CD4-positive, alpha-beta T cell treated with Interferon alpha-2 for 1 hour (primary cell): Measurements from ENCODE around the gene ZC3H8.
A peak's percentile ranks its signal among the peaks of the same experiment; 100 is the strongest.
"Not testable (repeated sequence)": the region's sequence is repeated elsewhere in the genome, so short reads cannot be mapped to it uniquely, and the experiment has no call there.

Experiments used
- DNase-seq, 2 donors: peaks; one replicate each; pipeline ENCODE4 v3.0.0-alpha.2; 2020 to 2022

ZC3H8 gene

DNA sequence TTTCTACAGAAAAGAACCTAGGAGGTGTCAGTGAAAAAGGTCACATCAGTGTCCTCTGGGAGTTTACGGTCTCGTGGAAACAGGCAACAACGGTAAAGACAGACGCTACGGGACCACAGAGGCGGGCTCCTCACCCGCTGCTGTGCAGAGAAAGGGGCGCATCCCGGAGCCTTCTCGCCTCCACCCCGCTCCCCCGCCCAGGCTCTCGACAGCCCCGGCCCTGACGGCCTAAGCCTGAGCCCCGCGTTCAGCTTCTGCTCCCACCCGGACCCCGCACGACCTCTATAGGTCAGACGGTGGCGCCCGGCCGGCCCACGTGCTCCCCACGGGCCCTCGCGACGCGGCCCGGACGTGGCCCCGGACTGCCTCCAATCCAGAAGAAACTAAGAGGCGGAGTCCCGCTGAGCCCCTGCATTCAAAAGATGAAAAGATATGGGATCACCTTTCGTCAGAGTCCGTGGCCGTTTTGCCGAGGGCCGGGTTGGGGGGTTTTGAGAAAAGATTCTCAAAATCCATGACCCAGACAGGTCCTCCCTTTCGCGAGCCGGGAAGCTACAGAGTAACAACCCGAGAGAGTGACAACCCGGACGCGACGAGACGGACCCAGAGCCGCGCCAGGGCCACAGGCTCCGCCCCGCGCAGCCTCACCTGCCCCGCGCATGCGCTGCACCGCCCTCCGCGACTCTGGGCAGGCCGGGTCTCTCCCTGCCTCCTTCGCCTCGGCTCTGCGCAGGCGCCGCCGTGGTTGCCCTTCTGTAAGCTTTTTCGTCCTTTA is at the start of gene ZC3H8:
TSS of gene ZC3H8 (minus strand) at position 577 of the 775 bp plus-strand sequence. CDS start at position 516, 61 bp downstream.
- DNase-seq: peak; percentile 96

DNA sequence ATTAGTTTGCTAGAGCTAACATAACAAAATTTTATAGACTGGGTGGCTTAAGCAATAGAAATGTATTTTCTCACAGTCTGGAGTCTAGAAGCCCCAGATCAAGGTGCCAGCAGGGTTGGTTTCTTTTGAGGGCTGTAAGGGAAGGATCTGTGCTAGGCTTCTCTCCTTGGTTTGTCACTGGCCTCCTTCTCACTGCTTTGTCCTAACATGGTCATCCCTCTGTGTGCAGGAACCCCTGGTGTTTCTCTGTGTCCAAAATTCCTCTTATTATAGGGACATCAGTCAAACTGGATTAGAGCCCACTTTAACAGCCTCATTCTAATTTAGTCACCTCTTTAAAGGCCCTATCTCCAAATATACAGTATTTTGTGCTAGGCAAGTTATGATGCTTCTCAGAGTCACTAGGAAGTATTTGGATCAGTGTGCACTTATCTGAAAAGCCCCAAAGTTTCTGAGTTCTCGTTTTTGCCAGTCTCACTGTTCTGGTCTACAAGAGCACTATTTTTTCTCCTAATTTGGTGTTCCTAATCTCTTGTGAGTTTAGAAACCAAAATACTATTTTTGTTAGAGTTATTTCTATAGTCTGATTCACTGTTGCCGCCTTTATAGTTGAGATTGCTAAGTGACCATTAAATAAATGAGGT is 49.6 kb upstream of the ZC3H8 start:
- no peak for DNase-seq

- DNase-seq: no peak
Measured at GRCh38 chr2:112301973-112302372, 47.1 kb upstream of the ZC3H8 start.

DNA sequence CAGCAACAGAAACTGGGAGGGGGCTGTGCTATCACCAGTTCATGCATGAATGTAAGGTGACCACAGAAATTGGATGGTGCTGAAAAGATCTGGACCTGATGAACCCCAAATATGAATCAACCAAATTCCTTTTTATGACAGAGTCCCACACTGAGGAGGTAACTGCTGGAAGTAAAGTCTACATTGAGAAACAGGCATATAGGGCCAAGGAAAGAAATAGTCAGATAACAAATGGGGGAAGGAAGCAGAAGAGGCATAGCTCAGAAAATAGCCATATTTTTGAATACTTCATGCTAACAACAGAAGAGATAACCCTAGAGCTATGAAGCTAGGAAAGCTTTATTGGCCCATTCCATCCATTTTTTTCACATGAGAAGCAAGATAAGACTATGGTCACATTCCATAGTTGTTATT is 46.3 kb upstream of the ZC3H8 start:
- DNase-seq: no peak

GRCh38 chr2:112296407-112296806 is 41.6 kb upstream of the ZC3H8 start:
- DNase-seq: no peak

DNA sequence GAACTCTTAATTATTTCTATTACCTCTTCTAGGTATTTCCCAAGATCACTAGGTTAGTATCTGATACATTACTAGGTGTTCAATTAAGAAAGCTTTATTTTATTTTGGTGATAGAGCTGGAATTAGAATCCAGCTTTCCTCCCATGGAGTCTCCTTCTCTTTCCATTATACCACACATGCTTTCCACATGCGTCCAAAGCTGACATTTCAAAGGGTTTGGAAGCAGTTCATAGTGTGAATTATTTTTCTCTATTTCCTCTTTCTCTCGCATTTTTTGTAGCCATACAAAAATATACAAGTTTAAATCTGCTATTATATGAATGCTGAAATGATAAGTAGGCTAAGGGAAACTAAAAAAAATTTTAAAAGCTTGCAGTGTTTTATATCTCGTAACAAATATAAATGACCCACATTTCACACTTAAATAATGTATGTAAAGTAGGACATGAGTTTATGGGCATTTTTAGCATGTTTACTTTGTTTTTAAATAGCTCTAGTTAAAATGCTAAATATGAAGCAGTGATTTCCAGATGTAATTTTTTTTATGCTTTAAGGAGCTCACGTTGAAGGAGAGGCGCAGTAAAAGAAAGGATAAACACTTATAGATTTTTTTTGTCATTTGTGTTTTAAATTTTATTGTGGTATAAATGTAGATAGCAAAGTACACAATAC is 40.7 kb upstream of the ZC3H8 start:
- no peak for DNase-seq

DNA sequence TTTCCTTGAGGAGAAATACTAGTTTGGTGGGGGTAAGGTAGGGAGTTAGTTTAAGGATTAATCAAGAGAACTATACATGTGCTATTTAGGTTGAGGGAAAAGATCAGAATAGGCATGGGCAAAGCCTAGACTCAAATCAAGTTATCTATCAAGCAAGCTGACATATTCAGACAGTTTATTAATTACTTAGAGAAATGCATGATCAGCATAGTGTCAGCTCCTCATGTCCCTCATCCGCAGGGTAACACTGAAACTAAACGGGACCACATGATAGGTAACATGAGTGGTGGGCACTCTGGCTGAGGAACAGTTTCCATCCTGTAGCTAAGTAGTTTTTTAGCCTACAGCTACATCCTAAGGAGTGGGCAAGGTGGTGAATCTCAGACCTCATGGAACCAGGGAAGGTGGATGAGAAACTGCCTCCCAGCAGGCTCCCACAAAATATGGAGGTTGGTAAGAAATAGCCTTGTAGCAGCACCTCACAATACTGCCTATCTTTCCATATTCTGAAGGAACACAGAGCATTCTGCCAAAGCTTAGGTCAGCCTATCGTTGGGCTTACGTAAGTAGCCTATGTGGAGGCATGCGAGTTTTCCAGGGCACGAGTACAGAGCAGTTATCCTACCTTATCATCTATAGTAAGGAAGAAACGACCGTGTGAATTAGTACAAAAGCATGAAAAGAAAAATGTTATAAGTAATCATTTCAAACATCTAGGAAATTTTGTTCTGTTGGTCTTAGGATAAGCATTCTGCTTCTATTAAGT is 39.0 kb upstream of the ZC3H8 start:
- DNase-seq: no peak

- no peak for DNase-seq
Measured at GRCh38 chr2:112290648-112291047, 35.8 kb upstream of the ZC3H8 start.

DNA sequence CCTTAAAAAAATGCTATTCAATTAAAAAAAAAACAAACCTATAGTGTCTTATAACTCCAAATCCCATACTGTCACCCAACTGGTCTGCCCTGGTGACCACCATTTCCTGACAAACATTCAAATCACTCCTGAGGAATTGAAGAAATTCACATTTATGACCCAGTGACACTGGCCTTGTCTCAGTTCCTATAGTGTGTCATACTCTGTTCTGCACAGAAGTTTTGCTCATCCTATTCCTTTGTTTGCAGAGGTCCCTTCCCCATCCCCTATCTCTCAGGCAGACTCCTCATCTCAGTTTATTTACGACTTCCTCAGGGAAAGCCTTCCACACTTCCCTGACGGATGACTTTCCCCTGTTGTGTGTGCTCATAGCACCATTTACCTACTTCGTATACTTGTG is 35.2 kb upstream of the ZC3H8 start:
- DNase-seq: no peak

GRCh38 chr2:112283535-112283934 is 28.7 kb upstream of the ZC3H8 start:
- DNase-seq: not testable (repeated sequence)

DNA sequence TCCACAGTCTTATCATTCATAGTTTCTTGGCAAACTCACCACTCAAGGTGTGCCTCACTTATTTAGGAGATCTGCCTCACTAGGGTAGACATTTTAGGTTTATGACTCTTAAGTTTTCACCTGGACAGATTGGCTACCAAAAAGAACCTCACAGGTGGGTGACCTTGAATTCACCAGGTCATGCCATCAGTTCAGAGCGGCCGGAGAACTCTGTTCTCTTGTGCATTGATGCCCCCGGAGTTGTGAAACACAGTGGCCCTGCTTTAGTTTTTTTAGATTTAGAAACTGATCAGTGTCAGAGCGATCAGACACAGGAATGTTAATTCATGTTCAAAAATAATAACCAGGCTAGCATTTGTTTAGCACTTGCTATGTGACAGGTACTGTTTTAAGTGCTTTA is 27.2 kb upstream of the ZC3H8 start:
- DNase-seq: not testable (repeated sequence)

- peak in 1 of 2 donors; percentile 17 for DNase-seq
Measured at GRCh38 chr2:112277596-112278220, 22.9 kb upstream of the ZC3H8 start.

GRCh38 chr2:112276954-112277353 is 22.1 kb upstream of the ZC3H8 start:
- no peak for DNase-seq

GRCh38 chr2:112275887-112276773 is 21.3 kb upstream of the ZC3H8 start:
- DNase-seq: peak; percentile 80 to 85

DNA sequence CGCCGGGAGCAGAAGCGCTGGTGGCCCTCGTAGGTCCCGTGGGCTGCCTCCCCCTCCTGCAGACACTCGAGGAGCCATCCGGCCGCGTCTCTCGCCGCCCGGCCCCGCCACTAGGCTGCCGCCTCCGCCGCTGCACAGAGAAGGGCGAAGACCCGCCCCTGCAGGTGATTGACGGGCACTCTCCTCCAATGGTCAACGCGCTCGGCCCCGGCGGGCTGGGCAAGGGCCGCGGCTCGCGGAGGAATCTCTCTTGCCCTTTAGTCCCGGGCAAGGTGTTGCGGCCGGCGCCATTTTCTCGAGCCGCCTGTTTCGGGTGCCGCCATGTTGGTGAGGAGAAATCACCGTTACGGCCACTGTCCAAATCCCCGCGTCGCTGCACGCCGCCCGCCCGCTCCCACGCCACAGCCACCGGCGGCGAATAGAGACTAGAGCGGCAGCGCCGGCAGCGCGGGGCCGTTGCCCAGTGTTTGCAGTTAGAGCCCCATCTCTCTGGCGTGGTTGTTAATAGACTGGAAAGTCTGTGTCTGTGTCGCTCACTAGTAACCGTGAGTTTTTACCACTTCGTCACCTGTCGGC is 20.6 kb upstream of the ZC3H8 start, which contains the start of gene ZC3H6:
TSS of gene ZC3H6 (plus strand) at position 287 of the 576 bp plus-strand sequence. CDS start 398 bp downstream, outside the sequence.
- peak; percentile 97 to 100 for DNase-seq

GRCh38 chr2:112273349-112273748 is 18.5 kb upstream of the ZC3H8 start:
- no peak for DNase-seq

DNA sequence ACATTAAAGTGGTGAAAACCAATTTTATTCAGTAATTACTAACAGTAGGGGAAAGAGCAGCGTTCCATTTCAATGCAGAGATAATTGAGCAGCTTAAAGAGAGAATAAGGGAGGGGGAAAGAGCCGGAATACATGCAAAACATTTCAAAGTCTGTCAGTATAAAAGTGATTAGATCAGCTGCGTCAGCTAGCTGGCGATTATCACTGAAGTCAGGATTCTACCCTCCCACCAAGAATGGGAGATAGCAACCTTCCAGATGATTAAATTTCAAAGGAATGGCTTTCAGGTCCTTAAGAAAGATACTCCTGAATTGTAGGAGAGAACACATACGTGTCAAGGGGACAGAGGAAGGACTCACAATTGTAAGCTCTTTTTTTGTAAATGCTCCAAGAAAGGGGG is 17.8 kb upstream of the ZC3H8 start:
- no peak for DNase-seq

DNA sequence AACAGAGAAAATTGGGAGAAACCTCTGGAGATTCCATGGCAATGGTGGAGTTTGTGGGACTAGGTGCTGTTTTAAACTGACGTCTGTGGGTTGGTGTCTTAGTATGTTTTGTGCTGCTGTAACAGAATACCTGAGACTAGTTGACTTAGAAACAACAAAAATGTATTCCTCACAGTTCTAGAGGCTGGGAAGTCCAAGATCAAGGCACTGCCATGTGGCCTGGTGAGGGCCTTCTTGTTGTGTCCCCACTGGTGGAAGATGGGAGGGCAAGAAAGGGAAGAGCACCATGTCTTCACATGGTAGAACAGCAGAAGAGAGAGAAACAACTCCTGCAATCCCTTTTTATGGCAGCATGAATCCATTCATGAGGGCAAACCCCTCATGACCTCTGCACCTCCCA is 13.7 kb upstream of the ZC3H8 start:
- no peak for DNase-seq

GRCh38 chr2:112262876-112263275 is 8.0 kb upstream of the ZC3H8 start:
- DNase-seq: no peak

GRCh38 chr2:112260295-112260625 is 5.4 kb upstream of the ZC3H8 start:
- no peak for DNase-seq
